Measurements from ENCODE around the gene WDR64.

DNA sequence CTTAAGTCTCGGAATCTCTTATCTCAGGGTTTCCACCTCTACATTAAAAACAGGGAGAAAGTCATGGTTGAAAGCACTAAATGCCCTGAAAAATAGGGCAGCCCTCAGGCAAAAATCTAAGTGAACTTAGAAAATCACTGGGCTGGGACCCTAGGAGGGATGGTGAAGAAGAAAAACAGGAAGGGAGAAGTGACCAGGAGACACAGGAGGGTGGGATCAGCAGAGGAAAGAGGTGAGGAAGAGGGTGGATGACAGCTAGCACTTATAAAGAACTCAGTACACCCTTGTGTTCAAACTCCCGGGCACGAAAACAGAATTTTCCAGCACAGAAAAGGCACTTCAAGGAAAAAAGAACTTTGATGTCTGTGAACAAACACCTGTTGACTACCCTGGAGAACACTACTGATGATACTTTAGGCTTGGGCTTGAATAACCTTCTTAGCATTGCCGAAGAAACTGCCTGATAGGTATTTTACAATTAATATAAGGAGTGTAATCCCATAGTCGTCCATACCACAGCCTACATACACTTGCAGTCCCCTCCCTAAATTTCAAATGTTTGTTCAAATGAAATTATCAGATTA, 13.9 kb upstream of the WDR64 start:
- TF ChIP-seq, protein P1, sequence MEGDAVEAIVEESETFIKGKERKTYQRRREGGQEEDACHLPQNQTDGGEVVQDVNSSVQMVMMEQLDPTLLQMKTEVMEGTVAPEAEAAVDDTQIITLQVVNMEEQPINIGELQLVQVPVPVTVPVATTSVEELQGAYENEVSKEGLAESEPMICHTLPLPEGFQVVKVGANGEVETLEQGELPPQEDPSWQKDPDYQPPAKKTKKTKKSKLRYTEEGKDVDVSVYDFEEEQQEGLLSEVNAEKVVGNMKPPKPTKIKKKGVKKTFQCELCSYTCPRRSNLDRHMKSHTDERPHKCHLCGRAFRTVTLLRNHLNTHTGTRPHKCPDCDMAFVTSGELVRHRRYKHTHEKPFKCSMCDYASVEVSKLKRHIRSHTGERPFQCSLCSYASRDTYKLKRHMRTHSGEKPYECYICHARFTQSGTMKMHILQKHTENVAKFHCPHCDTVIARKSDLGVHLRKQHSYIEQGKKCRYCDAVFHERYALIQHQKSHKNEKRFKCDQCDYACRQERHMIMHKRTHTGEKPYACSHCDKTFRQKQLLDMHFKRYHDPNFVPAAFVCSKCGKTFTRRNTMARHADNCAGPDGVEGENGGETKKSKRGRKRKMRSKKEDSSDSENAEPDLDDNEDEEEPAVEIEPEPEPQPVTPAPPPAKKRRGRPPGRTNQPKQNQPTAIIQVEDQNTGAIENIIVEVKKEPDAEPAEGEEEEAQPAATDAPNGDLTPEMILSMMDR (conservative IDR thresholded peaks at IDR 0.05) = no peak
- TF ChIP-seq ZFX (IDR thresholded peaks at IDR 0.05) = no peak

All from C4-2B (cell line).